ENCODE measurements around the gene EIF4E2.

Gene EIF4E2

DNA sequence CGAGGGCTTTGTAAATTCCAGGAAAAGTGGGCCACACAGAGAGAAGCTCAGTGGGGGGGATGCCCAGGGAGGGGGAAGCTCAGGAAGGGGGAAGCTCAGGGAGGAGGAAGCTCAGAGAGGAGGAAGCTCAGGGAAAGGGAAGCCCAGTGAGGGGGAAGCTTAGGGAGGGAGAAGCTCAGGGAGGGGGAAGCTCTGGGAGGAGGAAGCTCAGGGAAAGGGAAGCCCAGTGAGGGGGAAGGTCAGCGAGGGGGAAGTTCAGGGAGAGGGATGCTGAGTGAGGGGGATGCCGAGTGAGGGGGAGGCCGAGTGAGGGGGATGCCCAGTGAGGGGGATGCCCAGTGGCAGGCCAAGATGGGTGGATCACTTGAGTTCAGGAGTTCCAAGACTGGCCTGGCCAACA lies 11.8 kb upstream of the EIF4E2 start:
- Mint-ChIP-seq H3K36me3 (peaks cover 5 to 10% of the 10 kb centered on the region in 2 donors), H3K4me3 (peak overlapping the region in 1 of 2 donors; percentile 54), H3K27ac (peak overlapping the region; percentile 14), H3K9me3 (peaks cover 6 to 8% of the 10 kb centered on the region in 2 donors), H3K4me1 (peaks cover 20 to 34% of the 10 kb centered on the region in 2 donors), H3K27me3 (peaks cover 27 to 35% of the 10 kb centered on the region in 2 donors)
- peak in 1 of 2 donors; percentile 34 for ATAC-seq (replicated peaks)
- no peak for DNase-seq

DNA sequence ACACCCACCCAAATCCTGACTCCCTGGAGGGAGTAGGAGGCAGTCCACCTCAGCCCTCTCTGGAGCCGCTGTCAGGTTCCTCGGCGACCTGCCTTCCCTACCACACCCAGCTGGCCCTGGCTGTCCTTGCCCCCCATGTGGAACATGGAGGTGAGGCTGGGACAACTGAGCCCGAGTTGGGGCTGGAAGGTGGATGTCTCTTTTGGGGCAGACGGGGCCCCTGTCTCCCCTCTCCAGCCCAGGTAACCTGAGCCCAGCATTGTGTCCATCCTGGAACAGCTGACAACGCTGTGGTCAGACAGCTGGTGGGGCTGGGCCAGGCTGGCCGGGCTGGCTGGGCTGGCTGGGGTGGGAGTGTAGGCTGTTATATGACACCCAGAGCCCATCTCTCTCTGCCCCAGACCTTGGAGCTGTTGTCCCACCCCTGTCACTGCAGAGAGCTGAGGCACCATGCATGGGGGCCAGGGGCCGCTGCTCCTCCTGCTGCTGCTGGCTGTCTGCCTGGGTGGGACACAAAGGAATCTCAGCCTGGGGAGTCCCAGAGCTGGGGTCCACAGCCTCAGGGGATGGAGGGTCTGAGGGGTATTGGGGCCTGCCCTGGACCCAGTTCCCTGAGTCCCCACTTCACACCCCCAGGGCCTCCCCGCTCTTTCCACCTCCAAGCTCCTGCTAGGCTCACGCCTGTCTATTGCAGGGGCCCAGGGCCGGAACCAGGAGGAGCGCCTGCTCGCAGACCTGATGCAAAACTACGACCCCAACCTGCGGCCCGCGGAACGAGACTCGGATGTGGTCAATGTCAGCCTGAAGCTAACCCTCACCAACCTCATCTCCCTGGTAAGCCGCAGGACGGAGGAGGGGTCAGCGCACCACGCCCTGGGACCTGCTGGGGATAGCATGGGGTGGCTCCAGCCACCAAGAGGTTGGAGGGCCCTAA lies 10.9 kb upstream of the EIF4E2 start, which contains the start of gene CHRNG:
Gene CHRNG (plus strand): TSS at position 395 of the 934 bp plus-strand sequence. CDS start 56 bp downstream, at position 451.
- ATAC-seq (replicated peaks): no peak
- Mint-ChIP-seq H3K36me3 (peaks cover 9 to 14% of the 10 kb centered on the region in 2 donors), H3K27me3 (peaks cover 27 to 35% of the 10 kb centered on the region in 2 donors), H3K4me1 (peaks cover 22 to 38% of the 10 kb centered on the region in 2 donors), H3K4me3 (peak within 1 kb of the TSS in 1 of 2 donors; percentile 54), H3K27ac (no peak within 1 kb of the TSS), H3K9me3 (peaks cover 6 to 8% of the 10 kb centered on the region in 2 donors)
- DNase-seq: no peak

DNA sequence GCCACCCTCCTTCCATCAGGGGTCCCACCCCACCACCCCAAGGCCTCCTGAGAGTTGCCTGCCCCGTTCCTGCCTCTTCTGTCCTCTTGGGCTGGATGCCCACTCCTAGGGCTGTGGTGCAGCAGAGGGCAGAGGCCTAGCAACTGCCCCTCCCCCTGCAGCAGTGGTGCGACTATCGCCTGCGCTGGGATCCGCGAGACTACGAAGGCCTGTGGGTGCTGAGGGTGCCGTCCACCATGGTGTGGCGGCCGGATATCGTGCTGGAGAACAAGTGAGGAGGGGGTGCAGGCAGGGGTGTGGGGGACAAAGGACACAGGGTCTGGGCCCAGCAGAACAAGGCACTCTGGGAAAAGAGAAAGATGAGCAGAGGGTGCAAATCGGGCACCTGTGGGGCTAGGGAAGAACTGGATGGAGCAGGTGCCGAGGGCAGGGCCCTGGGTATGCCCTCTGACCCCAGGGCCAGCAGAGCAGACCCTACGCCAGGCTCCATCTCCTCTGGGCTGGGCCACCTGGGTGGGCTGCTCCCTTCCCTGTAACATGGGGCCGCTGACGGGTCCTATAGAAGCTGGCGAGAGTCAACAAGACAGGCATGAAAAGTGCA lies 9.9 kb upstream of the EIF4E2 start:
- peaks cover 6 to 8% of the 10 kb centered on the region in 2 donors for H3K9me3 Mint-ChIP-seq
- H3K36me3 Mint-ChIP-seq: peaks cover 12 to 21% of the 10 kb centered on the region in 2 donors
- peaks cover 24 to 30% of the 10 kb centered on the region in 2 donors for H3K27me3 Mint-ChIP-seq
- peaks cover 22 to 42% of the 10 kb centered on the region in 2 donors for H3K4me1 Mint-ChIP-seq
- H3K27ac Mint-ChIP-seq: no peak overlapping the region
- DNase-seq: no peak
- ATAC-seq (replicated peaks): no peak
- no peak overlapping the region for H3K4me3 Mint-ChIP-seq

DNA sequence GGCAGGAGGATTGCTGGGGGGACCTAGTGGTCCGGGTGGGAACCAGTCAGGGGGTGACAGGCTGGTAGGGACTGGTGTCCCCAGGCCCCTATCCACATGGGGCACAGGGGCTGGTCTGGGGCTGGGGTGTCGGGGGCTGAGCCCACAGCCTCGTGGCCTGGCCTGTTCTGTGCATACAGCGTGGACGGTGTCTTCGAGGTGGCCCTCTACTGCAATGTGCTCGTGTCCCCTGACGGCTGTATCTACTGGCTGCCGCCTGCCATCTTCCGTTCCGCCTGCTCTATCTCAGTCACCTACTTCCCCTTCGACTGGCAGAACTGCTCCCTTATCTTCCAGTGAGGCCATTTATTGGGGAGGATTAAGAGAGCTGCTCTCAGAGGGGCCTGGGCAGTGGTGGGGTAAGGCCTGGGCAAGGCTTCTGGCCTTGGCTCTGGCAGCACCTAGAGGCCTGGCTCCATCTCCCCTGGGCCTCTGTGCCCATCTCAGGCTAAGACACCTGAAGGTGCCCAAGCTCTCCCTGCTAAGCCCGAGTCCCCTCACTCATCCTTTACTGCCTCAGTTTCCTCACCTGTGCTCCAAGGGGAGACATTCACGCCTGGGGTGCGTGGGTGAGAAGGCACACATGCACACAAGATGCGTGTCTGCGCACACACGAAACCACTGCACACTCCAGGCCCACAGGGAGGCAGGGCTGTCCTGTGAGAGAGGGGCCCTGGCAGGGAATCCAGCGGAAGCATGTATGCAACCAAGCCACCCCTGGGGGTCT lies 9.1 kb upstream of the EIF4E2 start:
- ATAC-seq (replicated peaks) (peak; percentile 43 to 58), DNase-seq (no peak)
- Mint-ChIP-seq H3K9me3 (peaks cover 2 to 4% of the 10 kb centered on the region in 2 donors), H3K27me3 (peaks cover 21% of the 10 kb centered on the region in 2 donors), H3K27ac (peak overlapping the region; percentile 27), H3K4me1 (peaks cover 22 to 43% of the 10 kb centered on the region in 2 donors), H3K4me3 (no peak overlapping the region), H3K36me3 (peaks cover 14 to 25% of the 10 kb centered on the region in 2 donors)

DNA sequence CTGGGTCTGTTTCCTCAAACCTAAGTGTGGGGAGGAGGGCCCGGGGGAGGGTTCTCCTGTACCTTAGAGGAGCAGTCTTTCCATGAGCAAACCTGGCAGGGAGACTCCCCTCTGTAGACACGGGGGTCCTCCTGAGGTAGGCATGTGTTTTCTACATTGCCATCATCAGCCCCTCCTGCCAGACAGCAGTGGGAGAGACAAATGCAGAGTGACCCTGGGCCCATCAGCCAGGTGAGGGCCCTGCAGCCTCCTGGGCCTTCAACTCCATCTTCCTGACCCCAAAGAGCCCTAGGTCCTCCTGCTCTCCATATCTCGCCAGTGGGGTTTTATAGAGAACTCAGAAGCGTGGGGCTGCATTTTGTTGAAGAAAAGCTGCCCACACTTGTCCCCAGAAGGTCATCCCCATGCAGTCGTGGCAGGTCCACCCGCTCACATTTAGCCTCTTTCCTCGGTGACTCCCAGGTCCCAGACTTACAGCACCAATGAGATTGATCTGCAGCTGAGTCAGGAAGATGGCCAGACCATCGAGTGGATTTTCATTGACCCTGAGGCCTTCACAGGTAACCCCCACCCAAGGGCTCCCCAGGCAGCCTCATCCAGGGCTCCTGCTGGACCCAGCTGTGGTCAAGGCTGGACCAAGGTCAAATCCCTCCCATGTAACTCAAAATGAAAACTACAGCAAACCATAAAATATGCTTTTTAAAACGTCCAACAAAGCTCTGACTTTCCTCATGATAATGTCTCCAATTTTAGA lies 8.4 kb upstream of the EIF4E2 start:
- no peak for DNase-seq
- H3K4me1 Mint-ChIP-seq: peaks cover 25 to 48% of the 10 kb centered on the region in 2 donors
- peaks cover 19 to 26% of the 10 kb centered on the region in 2 donors for H3K36me3 Mint-ChIP-seq
- peak overlapping the region; percentile 77 for H3K27ac Mint-ChIP-seq
- ATAC-seq (replicated peaks): no peak
- H3K9me3 Mint-ChIP-seq: no peaks in the 10 kb centered on the region
- H3K27me3 Mint-ChIP-seq: peaks cover 16 to 17% of the 10 kb centered on the region in 2 donors
- H3K4me3 Mint-ChIP-seq: no peak overlapping the region

DNA sequence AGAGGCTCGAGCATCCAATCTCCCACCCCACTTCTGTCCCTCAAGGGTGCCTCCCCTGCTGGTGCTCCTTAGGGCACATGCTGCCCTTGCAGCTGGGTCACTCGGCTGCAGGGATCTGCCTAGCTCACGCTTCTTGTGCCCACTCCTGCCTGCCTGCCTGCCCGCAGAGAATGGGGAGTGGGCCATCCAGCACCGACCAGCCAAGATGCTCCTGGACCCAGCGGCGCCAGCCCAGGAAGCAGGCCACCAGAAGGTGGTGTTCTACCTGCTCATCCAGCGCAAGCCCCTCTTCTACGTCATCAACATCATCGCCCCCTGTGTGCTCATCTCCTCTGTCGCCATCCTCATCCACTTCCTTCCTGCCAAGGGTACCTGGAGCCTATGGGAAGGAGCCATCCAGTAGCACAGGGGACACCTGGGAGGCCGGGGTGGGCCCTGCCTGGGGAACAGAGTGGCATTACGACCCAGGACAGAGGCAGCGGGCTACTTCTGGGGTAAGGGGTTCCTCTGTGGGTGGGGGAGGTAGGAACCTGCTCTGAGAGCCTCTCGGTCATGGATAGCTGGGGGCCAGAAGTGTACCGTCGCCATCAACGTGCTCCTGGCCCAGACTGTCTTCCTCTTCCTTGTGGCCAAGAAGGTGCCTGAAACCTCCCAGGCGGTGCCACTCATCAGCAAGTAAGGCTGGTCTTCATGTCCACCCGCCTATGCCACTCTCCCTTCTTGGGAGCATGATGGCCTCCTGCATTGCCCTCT lies 7.6 kb upstream of the EIF4E2 start:
- DNase-seq: no peak
- Mint-ChIP-seq H3K27me3 (peaks cover 11 to 16% of the 10 kb centered on the region in 2 donors), H3K4me1 (peaks cover 25 to 56% of the 10 kb centered on the region in 2 donors), H3K4me3 (no peak overlapping the region), H3K36me3 (peaks cover 23 to 27% of the 10 kb centered on the region in 2 donors), H3K27ac (no peak overlapping the region), H3K9me3 (no peaks in the 10 kb centered on the region)
- no peak for ATAC-seq (replicated peaks)

DNA sequence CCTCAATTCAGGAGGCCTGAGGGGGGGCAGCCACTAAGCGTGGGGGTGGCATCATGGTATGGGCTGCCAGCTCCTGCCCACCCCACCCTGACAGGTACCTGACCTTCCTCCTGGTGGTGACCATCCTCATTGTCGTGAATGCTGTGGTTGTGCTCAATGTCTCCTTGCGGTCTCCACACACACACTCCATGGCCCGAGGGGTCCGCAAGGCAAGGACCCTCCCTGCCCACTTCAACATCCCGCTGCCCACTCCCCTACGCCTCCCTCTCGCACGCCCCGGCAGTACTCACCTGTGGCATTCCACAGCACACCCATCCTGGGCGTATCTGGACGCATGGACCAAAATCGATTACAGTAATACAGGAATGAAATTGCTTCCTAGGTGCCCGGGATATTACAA lies 7.0 kb upstream of the EIF4E2 start:
- Mint-ChIP-seq H3K27ac (no peak overlapping the region), H3K4me3 (no peak overlapping the region), H3K4me1 (peaks cover 23 to 58% of the 10 kb centered on the region in 2 donors), H3K27me3 (peaks cover 7 to 12% of the 10 kb centered on the region in 2 donors), H3K9me3 (no peaks in the 10 kb centered on the region), H3K36me3 (peaks cover 28 to 33% of the 10 kb centered on the region in 2 donors)
- no peak for ATAC-seq (replicated peaks)
- DNase-seq: no peak

DNA sequence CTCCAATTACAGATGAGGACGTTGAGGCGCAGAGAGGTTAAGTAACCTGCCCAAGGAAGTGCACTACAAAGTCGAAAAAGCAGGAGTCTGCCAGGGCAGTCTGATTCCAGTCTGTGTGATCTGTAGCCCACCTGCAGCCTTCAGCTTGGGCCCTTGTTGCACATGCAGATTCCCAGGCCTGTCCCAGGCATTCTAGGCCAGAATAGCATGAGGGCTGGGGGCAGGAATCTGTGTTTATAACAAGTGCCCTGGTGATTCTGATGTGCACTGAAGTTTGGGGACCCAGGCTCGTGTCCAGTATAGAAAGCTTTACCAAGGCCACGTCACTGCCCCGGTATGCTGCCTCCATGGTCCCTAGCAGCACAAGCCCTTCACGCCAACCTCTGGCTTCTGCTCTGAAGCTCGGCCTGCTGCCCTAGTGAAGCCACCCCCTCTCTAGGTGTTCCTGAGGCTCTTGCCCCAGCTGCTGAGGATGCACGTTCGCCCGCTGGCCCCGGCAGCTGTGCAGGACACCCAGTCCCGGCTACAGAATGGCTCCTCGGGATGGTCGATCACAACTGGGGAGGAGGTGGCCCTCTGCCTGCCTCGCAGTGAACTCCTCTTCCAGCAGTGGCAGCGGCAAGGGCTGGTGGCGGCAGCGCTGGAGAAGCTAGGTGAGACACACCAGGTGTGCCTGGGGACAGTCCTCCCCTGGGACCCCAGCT lies 6.4 kb upstream of the EIF4E2 start:
- DNase-seq (no peak), ATAC-seq (replicated peaks) (no peak)
- H3K9me3 Mint-ChIP-seq: no peaks in the 10 kb centered on the region
- peaks cover 2 to 6% of the 10 kb centered on the region in 2 donors for H3K27me3 Mint-ChIP-seq
- no peak overlapping the region for H3K4me3 Mint-ChIP-seq
- H3K4me1 Mint-ChIP-seq: peaks cover 19 to 58% of the 10 kb centered on the region in 2 donors
- H3K36me3 Mint-ChIP-seq: peaks cover 33 to 39% of the 10 kb centered on the region in 2 donors
- peak overlapping the region; percentile 14 for H3K27ac Mint-ChIP-seq

DNA sequence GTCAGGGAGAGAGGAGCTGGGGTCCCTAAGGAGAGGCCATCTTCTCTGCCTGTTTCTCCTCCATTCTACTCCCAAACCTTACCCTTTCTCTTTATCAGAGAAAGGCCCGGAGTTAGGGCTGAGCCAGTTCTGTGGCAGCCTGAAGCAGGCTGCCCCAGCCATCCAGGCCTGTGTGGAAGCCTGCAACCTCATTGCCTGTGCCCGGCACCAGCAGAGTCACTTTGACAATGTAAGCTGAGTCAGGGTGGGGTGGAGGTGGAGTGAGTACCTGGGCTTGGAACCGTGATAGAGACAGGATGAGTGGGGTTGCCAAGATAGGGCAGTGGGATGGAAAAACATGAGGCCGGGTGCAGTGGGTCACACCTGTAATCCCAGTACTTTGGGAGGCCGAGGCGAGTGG lies 5.8 kb upstream of the EIF4E2 start:
- Mint-ChIP-seq H3K4me3 (no peak overlapping the region), H3K27ac (no peak overlapping the region)

DNA sequence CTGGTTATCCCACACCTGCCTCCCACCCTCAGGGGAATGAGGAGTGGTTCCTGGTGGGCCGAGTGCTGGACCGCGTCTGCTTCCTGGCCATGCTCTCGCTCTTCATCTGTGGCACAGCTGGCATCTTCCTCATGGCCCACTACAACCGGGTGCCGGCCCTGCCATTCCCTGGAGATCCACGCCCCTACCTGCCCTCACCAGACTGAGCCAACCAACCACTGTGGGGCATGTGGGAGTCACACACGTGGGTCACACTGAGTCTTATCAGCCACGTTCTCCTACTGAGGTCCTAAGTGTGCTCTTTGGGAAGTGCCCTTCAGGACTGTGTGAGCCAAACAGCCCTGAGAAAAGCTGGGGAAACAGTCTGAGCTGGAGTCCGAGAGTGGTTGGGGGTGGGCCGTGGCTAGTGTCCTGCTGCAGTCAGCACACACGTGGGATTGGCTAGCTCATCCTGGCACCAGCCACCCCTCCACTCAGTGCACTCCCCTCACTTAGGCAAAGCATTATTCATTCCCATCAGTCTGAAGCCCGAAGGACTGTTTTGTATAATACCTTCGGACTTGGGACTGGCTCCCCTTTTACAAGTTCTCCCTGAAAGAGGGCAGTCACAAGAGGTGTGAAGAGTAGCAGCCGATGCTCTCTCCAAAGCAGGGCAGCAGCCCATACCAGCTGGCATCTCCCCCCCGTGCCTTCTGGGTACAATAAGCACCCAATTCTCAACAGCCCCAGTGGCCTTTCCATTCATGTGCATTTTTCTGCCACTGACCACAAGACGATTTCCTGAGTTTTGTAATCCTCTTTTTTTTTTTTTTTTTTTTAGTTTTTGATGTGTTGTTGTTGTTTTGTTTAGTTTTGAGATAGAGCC lies 4.7 kb upstream of the EIF4E2 start:
- Mint-ChIP-seq H3K27ac (no peak overlapping the region), H3K27me3 (peaks cover 0 to under 1% of the 10 kb centered on the region in 2 donors), H3K4me3 (no peak overlapping the region), H3K36me3 (peaks cover 33 to 47% of the 10 kb centered on the region in 2 donors), H3K9me3 (no peaks in the 10 kb centered on the region), H3K4me1 (peaks cover 17 to 59% of the 10 kb centered on the region in 2 donors)
- DNase-seq (no peak), ATAC-seq (replicated peaks) (no peak)

More for the DNA sequence above, 5.8 kb upstream of the EIF4E2 start:
- no peak for DNase-seq
- Mint-ChIP-seq H3K27me3 (peaks cover 0 to 5% of the 10 kb centered on the region in 2 donors), H3K9me3 (no peaks in the 10 kb centered on the region), H3K36me3 (peaks cover 33 to 42% of the 10 kb centered on the region in 2 donors), H3K4me1 (peaks cover 18 to 60% of the 10 kb centered on the region in 2 donors)
- no peak for ATAC-seq (replicated peaks)

DNA sequence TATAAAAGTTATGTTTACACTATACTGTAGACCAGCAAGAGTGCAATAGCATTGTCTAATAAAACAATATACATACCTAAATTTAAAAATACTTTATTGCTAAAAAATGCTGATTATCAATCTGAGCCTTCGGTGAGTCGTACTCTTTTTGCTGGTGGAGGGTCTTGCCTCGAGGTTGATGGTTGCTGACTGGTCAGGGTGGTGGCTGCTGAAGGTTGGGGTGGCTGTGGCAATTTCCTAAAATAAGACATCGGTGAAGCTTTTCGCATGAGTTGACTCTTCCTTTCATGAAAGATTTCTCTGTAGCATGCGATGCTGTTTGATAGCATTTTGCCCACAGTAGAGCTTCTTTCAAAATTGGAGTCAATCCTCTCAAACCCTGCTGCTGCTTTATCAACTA lies 2.5 kb upstream of the EIF4E2 start:
- DNase-seq: no peak
- ATAC-seq (replicated peaks): no peak
- Mint-ChIP-seq H3K27me3 (no peaks in the 10 kb centered on the region), H3K27ac (no peak overlapping the region), H3K36me3 (peaks cover 33 to 55% of the 10 kb centered on the region in 2 donors), H3K9me3 (no peaks in the 10 kb centered on the region), H3K4me1 (peaks cover 17 to 53% of the 10 kb centered on the region in 2 donors), H3K4me3 (no peak overlapping the region)
